ENCODE measurements around the gene BOC. TPM values are rescaled to one million over a fixed set of nuclear protein-coding genes. Genes with fewer than 3 reads are reported as not detected.

The BOC gene
- total and polyA plus RNA-seq, 10 of the 15 experiments (the other 5 are each of a cell fraction or from before 2014, with no cell fraction given), result 0.18 TPM; not detected in 9

GRCh38 chr3:113284453-113285050, 73.2 kb downstream of the BOC start:
- ATAC-seq (no peak), FAIRE-seq (no peak), DNase-seq (ENCODE audit: low read depth, low spot score) (no peak)
- no peak overlapping the region for H2AFZ ChIP-seq (ENCODE audit: control insufficient read depth, low read depth, low read length)
- H4K20me1 ChIP-seq (ENCODE audit: control insufficient read depth, insufficient read depth), result no peaks in the 10 kb centered on the region
- H3K36me3 ChIP-seq (ENCODE audit: control insufficient read depth in 2 of 2, insufficient read depth in 2 of 2, low read length in 1 of 2), result no peaks in the 10 kb centered on the region
- H3K9me3 ChIP-seq (replicated peaks; ENCODE audit: control insufficient read depth, insufficient read depth, low read length), result no peaks in the 10 kb centered on the region
- ChIA-PET CTCF (no interaction called here), SMC1A (ENCODE audit: uncharacterized antibody, unreplicated experiment) (interaction anchor here (0.6 kb wide), 1 partner anchor 15 kb away, joined by 4 read pairs; no protein-coding TSS in a partner anchor), RAD21 (ENCODE audit: unreplicated experiment) (no interaction called here), POLR2A (no interaction called here)
- H3K4me3 ChIP-seq, result no peak overlapping the region
- H3K4me1 ChIP-seq (ENCODE audit: control insufficient read depth, insufficient read depth, low read length), result no peaks in the 10 kb centered on the region
- no peaks in the 10 kb centered on the region for H3K27me3 ChIP-seq (replicated peaks in 1 of 2; ENCODE audit: control insufficient read depth in 2 of 2, insufficient read depth in 2 of 2, low read length in 1 of 2)
- H3K9ac ChIP-seq (ENCODE audit: control insufficient read depth, insufficient read depth, low read length), result no peak overlapping the region
- in situ Hi-C loops (cut with MboI), result loop anchor here (5.0 to 10.0 kb wide), 3 partner anchors 147 to 640 kb away; partner anchors contain the start of gene CCDC80
- H3K27ac ChIP-seq (ENCODE audit: control insufficient read depth, insufficient read depth), result no peak overlapping the region
- no TSS peak for BruUV-seq (replicated peaks)
- no peak overlapping the region for H3K4me2 ChIP-seq (ENCODE audit: control insufficient read depth, insufficient read depth)
- TF ChIP-seq, protein P1, sequence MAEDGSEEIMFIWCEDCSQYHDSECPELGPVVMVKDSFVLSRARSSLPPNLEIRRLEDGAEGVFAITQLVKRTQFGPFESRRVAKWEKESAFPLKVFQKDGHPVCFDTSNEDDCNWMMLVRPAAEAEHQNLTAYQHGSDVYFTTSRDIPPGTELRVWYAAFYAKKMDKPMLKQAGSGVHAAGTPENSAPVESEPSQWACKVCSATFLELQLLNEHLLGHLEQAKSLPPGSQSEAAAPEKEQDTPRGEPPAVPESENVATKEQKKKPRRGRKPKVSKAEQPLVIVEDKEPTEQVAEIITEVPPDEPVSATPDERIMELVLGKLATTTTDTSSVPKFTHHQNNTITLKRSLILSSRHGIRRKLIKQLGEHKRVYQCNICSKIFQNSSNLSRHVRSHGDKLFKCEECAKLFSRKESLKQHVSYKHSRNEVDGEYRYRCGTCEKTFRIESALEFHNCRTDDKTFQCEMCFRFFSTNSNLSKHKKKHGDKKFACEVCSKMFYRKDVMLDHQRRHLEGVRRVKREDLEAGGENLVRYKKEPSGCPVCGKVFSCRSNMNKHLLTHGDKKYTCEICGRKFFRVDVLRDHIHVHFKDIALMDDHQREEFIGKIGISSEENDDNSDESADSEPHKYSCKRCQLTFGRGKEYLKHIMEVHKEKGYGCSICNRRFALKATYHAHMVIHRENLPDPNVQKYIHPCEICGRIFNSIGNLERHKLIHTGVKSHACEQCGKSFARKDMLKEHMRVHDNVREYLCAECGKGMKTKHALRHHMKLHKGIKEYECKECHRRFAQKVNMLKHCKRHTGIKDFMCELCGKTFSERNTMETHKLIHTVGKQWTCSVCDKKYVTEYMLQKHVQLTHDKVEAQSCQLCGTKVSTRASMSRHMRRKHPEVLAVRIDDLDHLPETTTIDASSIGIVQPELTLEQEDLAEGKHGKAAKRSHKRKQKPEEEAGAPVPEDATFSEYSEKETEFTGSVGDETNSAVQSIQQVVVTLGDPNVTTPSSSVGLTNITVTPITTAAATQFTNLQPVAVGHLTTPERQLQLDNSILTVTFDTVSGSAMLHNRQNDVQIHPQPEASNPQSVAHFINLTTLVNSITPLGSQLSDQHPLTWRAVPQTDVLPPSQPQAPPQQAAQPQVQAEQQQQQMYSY (CRISPR knock-in tag; IDR thresholded peaks at IDR 0.05), result no peak
- TF ChIP-seq IRF5 (IDR thresholded peaks at IDR 0.05; ENCODE audit: borderline replicate concordance) (no peak), ZSCAN29 (IDR thresholded peaks at IDR 0.05) (no peak), POLR2AphosphoS2 (IDR thresholded peaks at IDR 0.05; ENCODE audit: low read depth, low read length) (no peak), NRF1 (conservative IDR thresholded peaks at IDR 0.05; ENCODE audit: low read depth, low read length) (no peak)
- TF ChIP-seq, protein P2, sequence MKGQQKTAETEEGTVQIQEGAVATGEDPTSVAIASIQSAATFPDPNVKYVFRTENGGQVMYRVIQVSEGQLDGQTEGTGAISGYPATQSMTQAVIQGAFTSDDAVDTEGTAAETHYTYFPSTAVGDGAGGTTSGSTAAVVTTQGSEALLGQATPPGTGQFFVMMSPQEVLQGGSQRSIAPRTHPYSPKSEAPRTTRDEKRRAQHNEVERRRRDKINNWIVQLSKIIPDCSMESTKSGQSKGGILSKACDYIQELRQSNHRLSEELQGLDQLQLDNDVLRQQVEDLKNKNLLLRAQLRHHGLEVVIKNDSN (IDR thresholded peaks at IDR 0.05; ENCODE audit: borderline replicate concordance, extremely low read length, insufficient read depth, low read depth, low read length), result no peak
- H3K79me2 ChIP-seq (ENCODE audit: control insufficient read depth, insufficient read depth, low read length), result no peaks in the 10 kb centered on the region
- 64% methylated on average over 12 of the region's 12 CpGs for WGBS (ENCODE audit: insufficient coverage, insufficient replicate concordance, low lambda C conversion rate, missing lambda C conversion rate)
- intact Hi-C loops (cut with micrococcal nuclease; ENCODE audit: unreplicated experiment), result no loop called here

Measured in GM12878 (cell line).